LNCAP (cell line): ENCODE results near the gene CTPS1.

ENCODE experiments used
- CTCF ChIP-seq: fragments of 450-650 bp; IDR thresholded peaks from 2 replicates; pipeline ENCODE4 v1.5.1; 2017; ENCODE audit warnings: mild to moderate bottlenecking

CTPS1 gene

GRCh38 chr1:41019353-41019745, 39.9 kb downstream of the CTPS1 start:
- no peak for TF ChIP-seq CTCF

GRCh38 chr1:41020109-41020576, 40.6 kb downstream of the CTPS1 start:
- no peak for TF ChIP-seq CTCF

GRCh38 chr1:41020654-41021053, 41.2 kb downstream of the CTPS1 start:
- no peak for TF ChIP-seq CTCF

GRCh38 chr1:41021526-41022308, 42.2 kb downstream of the CTPS1 start, which contains the start of gene SLFNL1:
TSS of gene SLFNL1 (minus strand) at chr1:41021725. CDS start at chr1:41020660, 1,065 bp downstream.
- no peak for TF ChIP-seq CTCF

GRCh38 chr1:41022424-41022823, 42.9 kb downstream of the CTPS1 start:
- TF ChIP-seq CTCF, result no peak

- TF ChIP-seq CTCF, result no peak
Measured at GRCh38 chr1:41023279-41023990, 43.9 kb downstream of the CTPS1 start.

- no peak for TF ChIP-seq CTCF
Measured at GRCh38 chr1:41024953-41025352, 45.5 kb downstream of the CTPS1 start.
